HG03457 (cell line): ENCODE measurements around the gene MGMT.

Source experiments
- ATAC-seq: cut with Tn5 transposase; IDR thresholded peaks from one replicate; pipeline ENCODE4 v1.9.1; 2021; ENCODE audit warnings: moderate number of reproducible peaks; ENCODE audit not compliant: unreplicated experiment

The MGMT gene

DNA sequence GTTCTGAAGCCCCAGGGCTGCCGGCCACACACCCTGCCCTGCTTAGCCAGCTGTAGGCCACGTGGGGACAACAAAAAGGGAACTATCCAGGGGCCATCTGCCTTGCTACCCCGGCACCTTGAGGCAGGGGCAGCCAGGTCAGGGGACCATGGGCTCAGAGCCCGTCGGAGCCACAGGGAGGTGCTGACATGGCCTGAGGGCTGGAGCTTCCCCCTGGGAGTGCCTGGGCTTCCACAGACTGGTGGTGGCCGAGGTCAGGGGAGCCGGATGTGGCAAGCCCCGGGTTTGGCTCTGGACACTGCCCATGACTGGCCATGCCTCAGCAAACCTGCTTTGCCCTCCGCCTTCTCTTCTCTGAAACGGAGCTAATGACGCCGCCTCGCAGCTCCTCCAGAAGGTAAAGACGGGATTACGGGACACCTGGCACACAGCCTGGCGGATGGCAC, 318.5 kb downstream of the MGMT start:
- ATAC-seq: no peak

DNA sequence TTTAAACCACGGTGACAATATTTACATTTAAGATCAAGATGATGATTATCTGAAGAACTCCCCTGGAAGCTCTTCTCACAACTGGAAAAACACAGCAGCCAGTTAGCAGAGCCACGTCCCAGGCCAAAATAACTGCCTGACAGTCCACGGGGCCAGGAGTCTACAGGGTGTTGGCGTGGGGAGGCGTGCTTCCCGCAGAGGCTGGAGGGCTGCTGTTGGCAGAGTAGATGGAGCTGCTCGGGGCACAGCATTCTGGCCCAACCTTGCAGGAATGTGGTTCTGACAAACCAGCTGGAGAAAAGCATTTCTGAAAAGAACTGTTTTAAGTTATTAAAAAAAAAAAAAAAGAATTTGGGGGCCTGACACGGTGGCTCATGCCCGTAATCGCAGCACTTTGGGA, 319.2 kb downstream of the MGMT start:
- no peak for ATAC-seq

DNA sequence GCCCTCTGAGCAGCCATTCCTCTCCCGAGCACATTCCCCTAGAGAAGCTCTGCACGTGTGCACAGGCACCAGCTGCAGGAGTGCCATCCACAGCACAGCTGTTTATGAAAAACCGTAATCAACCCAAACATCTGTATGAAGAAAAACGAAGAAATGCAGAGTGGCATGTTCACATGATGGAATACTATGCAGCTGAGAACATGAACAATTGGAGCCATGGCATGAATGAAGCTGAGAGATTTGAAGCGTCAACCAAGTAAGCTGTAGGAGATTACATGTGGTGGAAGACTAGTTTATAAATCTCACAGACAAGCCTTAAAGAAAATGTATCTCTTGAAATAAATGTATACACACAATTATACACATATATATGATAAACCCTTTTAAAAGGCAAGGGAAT, 320.5 kb downstream of the MGMT start:
- no peak for ATAC-seq

- no peak for ATAC-seq
Measured at GRCh38 chr10:129788215-129788614, 321.2 kb downstream of the MGMT start.

DNA sequence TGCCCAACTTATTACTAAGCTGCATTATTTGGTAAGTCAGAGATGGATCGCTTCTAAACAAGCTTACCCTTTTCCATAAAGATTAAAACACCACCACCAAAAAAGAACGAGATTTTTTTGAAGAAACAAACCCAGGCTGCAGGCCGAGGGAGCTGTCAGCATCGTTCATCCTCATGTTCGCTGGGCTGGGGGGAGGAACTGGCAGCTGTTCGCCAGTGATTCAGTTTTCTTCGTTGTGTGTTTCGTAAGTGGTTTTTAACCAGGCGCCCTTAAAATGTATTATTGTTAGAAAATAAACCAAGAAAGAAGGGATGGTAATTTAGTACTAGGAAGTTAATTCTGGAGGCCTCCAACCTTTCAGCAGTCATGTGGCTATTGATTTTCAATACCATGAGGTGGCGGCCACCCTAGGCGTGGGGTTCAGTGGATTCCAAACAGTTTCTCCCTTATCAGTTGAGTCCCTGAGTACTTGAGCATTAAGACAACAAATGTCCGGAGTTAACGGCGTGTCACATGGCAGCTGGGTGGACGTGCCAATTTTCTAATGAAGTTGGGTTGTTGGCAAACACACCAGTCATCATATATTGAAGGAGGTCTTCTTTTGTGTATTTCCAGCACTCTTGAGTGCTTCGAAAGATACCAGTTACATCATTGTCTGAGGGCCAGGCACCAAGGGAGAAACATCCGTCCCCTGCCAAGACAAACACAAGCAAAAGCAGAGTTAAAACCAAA, 323.8 kb downstream of the MGMT start:
- ATAC-seq: no peak

DNA sequence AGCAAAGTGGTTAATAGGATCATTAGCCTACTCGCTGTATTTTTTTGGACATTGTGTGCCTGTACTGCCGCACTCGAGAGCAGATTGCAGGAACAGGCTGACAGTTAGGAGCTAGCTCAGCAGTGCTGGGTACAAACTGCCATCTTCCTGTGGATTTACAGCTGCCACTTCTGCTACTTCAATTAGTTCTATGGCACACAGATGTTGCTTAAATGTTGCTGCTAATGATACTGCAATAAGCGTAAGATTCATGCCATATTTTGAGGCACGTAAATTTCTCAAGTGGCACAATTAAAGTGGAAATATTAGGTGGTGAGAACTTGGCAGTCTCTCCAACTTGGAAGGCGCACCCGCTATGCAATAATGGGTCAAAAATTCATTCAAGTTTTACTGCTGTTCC, 325.1 kb downstream of the MGMT start:
- no peak for ATAC-seq

GRCh38 chr10:129792864-129793263, 325.8 kb downstream of the MGMT start:
- ATAC-seq: no peak

- ATAC-seq: no peak
Measured at GRCh38 chr10:129793479-129793878, 326.4 kb downstream of the MGMT start.

GRCh38 chr10:129793996-129794395, 327.0 kb downstream of the MGMT start:
- ATAC-seq: no peak

- no peak for ATAC-seq
Measured at GRCh38 chr10:129796710-129797420, 329.8 kb downstream of the MGMT start.

- no peak for ATAC-seq
Measured at GRCh38 chr10:129799942-129800341, 332.9 kb downstream of the MGMT start.

GRCh38 chr10:129800796-129801340, 333.8 kb downstream of the MGMT start:
- no peak for ATAC-seq

- ATAC-seq: no peak
Measured at GRCh38 chr10:129807211-129807610, 340.2 kb downstream of the MGMT start.

DNA sequence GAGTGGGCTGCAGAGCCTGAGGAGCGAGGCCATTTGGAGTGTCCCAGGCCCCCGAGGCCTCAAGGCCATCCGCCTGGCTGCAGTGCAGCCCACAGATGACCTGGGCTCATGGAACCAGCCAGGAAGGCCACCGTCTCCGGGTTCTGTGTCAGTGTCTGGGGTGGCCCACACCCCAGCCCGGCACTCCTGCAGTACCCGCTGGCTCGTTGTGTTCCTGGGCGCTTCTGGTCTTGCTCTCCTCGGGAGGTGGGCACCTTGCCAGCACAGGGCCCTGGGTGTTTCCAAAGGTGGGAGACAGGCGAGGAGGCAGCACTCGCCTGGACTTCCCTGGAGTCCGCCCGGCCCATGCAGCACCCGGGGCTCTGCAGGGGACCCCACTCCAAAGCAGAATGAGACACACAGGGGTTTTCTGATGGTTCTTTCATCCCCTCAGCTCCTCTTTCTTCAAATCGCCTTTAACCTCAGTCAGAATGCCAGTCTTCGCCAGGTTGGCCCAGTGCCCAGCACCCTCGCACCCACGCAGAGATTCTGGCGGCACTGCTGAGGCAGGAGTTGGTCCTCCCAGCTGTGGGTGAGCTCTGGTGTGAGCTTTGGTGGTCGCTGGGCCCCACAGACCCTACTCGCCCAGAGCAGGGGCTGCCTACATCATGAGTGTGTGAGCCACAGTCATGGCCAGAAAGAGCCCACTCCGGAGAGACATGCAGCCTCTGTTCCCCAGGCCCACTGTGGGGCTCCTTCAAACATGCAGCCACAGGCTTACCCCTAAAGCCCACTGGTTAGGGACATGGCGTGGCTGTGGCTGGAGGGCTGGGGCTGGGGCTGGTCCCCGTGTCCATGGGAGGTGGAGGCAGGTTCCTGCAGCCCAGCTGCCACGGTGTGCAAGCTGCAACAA, 341.3 kb downstream of the MGMT start:
- ATAC-seq: no peak

- ATAC-seq: no peak
Measured at GRCh38 chr10:129809431-129809830, 342.4 kb downstream of the MGMT start.

DNA sequence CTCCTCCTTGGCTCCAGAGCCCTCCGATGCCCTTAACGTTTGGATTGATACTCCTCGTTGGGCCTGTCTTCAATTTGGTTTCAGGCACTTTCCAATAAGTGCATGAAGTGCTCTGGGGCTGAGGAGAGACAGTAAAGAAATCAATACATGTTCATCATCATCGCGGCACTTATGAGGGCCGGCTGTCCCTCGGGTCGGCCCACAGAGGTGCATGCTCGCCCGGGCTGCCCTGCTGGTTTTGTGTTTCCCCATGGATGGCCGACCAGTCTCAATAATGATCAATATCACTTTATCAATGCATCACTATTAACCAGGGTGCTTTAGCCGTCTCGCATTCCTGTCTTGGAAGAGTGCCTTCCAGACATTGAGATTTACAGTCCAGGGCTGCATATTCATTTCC, 342.8 kb downstream of the MGMT start:
- no peak for ATAC-seq

GRCh38 chr10:129811208-129811607, 344.2 kb downstream of the MGMT start:
- ATAC-seq: no peak

- ATAC-seq: no peak
Measured at GRCh38 chr10:129812398-129812797, 345.4 kb downstream of the MGMT start.

DNA sequence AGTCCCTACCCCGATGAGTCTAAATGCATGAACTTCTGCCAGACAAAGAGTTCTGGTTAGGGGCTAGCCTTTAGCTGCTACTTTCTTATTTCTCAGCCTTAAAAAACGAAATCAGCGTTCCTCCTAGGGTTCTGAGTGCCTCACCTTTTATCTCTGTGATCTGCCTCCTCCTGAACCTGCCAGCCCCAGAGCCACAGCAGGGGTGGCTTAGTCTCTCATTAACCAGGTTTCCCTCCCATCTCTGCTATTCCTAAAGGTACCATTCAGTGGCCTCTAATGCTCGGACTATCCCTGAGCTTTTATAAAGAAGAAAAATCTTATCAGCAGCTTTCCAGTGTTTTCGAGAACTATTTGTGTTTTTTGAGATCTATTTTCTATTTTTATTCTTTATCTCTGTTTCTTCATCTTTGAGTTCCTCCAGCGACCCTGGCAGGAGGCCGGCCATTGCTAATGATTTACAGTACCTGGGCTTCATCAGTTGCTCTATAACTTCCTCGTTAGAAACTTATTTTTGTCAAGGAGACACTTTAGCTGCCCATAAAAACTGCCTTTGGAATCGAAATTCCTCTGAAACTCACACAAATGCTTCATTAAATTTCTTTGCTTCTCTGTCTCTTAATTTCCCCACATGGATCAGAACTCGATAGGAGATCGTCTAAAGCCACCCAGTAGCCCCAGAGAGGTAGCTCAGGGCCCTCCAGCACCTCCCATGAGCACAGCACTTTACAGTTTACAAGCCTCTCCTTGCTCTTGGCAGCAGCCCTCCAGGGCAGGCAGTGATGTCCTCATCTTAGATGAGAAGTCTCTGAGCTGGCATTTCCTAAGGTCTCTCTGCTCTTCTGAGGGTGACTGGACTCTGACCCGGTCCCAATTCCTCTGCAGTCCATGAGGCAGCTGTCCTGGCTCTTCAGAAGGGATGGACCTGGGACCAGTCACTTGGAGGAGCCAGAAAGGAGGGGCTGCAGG, 347.9 kb downstream of the MGMT start:
- no peak for ATAC-seq
